Karpas-422 (cell line): Measurements from ENCODE around the gene KIF9. TPM values are rescaled to one million over a fixed set of nuclear protein-coding genes. Genes with fewer than 3 reads are reported as not detected.
"Not testable (repeated sequence)": the region's sequence is repeated elsewhere in the genome, so short reads cannot be mapped to it uniquely, and the experiment has no call there.

Experiments
- DNase-seq: peaks from one replicate; pipeline ENCODE4 v3.0.0-alpha.2; 2015
- H2AFZ ChIP-seq: fragments of 200-600 bp; sonication (generic); 2 replicates; pipeline ENCODE4 v1.6.1; 2014; ENCODE audit warnings: antibody characterized with exemption, low read length, mixed read lengths
- H3K27ac ChIP-seq: fragments of 200-600 bp; sonication (generic); 2 replicates; pipeline ENCODE4 v1.5.1; 2014; ENCODE audit warnings: mild to moderate bottlenecking, low read length, moderate library complexity
- H3K27me3 ChIP-seq: fragments of 200-600 bp; sonication (generic); 2 replicates; pipeline ENCODE4 v1.6.1; 2014; ENCODE audit warnings: low read length, mixed read lengths
- H3K36me3 ChIP-seq: fragments of 200-600 bp; sonication (generic); 2 replicates; pipeline ENCODE4 v1.6.1; 2014; ENCODE audit warnings: low read length, mixed read lengths; ENCODE audit not compliant: insufficient read depth
- H3K4me1 ChIP-seq: fragments of 200-600 bp; sonication (generic); 2 replicates; pipeline ENCODE4 v1.6.1; 2014; ENCODE audit warnings: mild to moderate bottlenecking, low read length, mixed read lengths
- H3K4me2 ChIP-seq: fragments of 200-600 bp; sonication (generic); 2 replicates; pipeline ENCODE4 v1.6.1; 2014; ENCODE audit warnings: low read length, low read depth, mild to moderate bottlenecking; ENCODE audit not compliant: poor library complexity, severe bottlenecking
- H3K4me3 ChIP-seq: fragments of 200-600 bp; sonication (generic); 2 replicates; pipeline ENCODE4 v1.5.1; 2014; ENCODE audit warnings: mild to moderate bottlenecking, antibody characterized with exemption, low read length, mixed read lengths
- H3K79me2 ChIP-seq: fragments of 200-600 bp; sonication (generic); 2 replicates; pipeline ENCODE4 v1.6.1; 2014; ENCODE audit warnings: mild to moderate bottlenecking, low read length, mixed read lengths
- H3K9ac ChIP-seq: fragments of 200-600 bp; sonication (generic); 2 replicates; pipeline ENCODE4 v1.6.0; 2014; ENCODE audit warnings: low read length
- H3K9me2 ChIP-seq: fragments of 200-600 bp; sonication (generic), shearing (Covaris generic); replicated peaks from 2 replicates; pipeline ENCODE4 v1.6.0; 2014; ENCODE audit warnings: mild to moderate bottlenecking, low read length, moderate library complexity; ENCODE audit not compliant: insufficient read depth
- H3K9me3 ChIP-seq: fragments of 300-700, 200-600 bp; sonication (generic); 2 replicates; pipeline ENCODE4 v1.6.1; 2014; ENCODE audit warnings: low read length, mixed read lengths
- H4K20me1 ChIP-seq: fragments of 200-600 bp; sonication (generic); 2 replicates; pipeline ENCODE4 v1.6.1; 2014; ENCODE audit warnings: mild to moderate bottlenecking, antibody characterized with exemption, low read length, low read depth; ENCODE audit not compliant: insufficient read depth
- total RNA-seq: library from RNA; depleted of rRNA; stranded (reverse); fragments of >200 nt; shearing (Covaris generic); gene quantifications from 2 replicates; pipeline ENCODE4 v1.2.3, GENCODE V29; 2014; ENCODE audit warnings: low replicate concordance

Gene KIF9
- total RNA-seq, 1 experiment from 2014 or later: 8.3 TPM

DNA sequence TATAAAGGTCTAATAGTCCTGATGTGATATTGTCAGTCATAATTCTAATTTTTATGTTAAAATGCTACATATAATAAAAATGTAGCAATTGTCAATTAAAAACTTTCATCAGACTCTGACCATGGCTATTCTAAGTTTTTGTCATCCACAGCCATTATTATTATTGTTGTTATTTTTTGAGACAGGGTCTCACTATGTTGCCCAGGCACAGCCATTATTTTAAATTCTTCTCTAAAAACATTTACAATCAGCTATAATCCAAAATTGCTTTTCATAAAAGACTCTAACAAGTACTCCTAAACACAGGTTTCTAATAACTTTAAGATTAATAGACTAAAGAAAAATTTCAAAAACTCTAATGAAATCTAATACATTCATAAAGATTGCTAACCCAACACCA, 77.7 kb downstream of the KIF9 start:
- no peaks in the 10 kb centered on the region for H4K20me1 ChIP-seq
- H3K27ac ChIP-seq: no peak overlapping the region
- H2AFZ ChIP-seq: no peak overlapping the region
- H3K9me2 ChIP-seq: no peaks in the 10 kb centered on the region
- no peaks in the 10 kb centered on the region for H3K9me3 ChIP-seq
- H3K4me2 ChIP-seq: no peak overlapping the region
- H3K36me3 ChIP-seq: no peaks in the 10 kb centered on the region
- no peak for DNase-seq
- no peaks in the 10 kb centered on the region for H3K27me3 ChIP-seq
- H3K79me2 ChIP-seq: no peaks in the 10 kb centered on the region
- no peak overlapping the region for H3K4me3 ChIP-seq
- no peak overlapping the region for H3K9ac ChIP-seq
- H3K4me1 ChIP-seq: peaks cover 15% of the 10 kb centered on the region

DNA sequence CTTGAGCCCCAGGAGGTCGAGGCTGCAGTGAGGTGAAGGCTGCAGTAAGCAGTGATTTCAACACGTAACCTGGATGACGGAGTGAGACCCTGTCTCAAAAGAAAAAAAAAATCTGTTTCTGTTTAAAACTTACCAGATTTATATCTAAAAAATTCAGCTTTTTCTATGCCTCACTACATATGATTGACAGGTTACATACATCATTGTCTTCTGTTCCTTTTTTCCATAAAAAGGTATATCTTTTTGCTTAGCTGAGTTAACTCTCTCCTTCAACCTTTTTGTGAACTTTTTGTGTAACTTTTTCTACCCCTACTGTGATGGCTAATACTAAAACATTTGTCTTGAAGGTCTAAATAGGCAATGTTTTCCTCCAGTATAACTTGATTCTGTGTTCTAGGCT, 80.1 kb downstream of the KIF9 start:
- Histone ChIP-seq H3K27ac (no peak overlapping the region), H2AFZ (no peak overlapping the region), H3K9ac (no peak overlapping the region), H3K4me2 (no peak overlapping the region), H3K9me2 (no peaks in the 10 kb centered on the region), H4K20me1 (no peaks in the 10 kb centered on the region), H3K9me3 (no peaks in the 10 kb centered on the region), H3K4me1 (peaks cover 15% of the 10 kb centered on the region), H3K27me3 (no peaks in the 10 kb centered on the region), H3K79me2 (no peaks in the 10 kb centered on the region), H3K4me3 (no peak overlapping the region), H3K36me3 (no peaks in the 10 kb centered on the region)
- DNase-seq: no peak

DNA sequence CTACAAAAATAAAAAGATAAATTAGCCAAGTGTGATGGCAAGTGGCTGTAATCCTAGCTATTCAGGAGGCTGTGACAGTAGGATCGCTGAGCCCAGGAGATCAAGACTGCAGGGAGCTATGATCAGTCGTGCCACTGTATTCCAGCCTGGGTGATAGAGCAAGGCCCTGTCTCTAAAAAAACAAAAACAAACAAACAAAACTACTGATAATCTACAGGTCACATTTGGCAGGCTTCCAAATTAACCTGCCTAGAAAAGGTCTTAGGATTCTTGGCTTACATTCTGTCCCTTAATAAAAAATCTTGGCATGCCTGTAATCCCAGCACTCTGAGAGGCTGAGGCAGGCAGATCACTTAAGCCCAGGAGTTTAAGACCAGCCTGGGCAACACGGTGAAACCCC, 85.3 kb downstream of the KIF9 start:
- H3K9ac ChIP-seq: no peak overlapping the region
- H3K79me2 ChIP-seq: no peaks in the 10 kb centered on the region

DNA sequence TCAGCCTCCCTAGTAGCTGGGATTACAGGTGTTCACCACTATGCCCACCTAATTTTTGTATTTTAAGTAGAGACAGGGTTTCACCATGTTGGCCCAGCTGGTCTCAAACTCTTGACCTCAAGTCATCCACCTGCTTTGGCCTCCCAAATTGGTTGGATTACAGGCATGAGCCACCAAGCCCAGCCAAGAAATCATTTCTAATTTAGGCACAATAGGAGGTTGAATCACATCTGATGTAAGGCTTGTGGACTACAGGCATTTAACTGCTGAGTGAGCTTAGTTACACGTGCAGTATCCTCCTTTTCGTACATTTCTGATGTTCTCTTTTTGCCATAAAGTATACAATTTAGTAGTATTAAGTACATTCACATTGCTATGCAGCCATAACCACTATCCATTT, 87.6 kb downstream of the KIF9 start:
- Histone ChIP-seq H3K9ac (no peak overlapping the region), H2AFZ (no peak overlapping the region), H4K20me1 (no peaks in the 10 kb centered on the region), H3K4me1 (peaks cover 9% of the 10 kb centered on the region), H3K79me2 (no peaks in the 10 kb centered on the region), H3K27ac (no peak overlapping the region), H3K4me2 (no peak overlapping the region), H3K36me3 (no peaks in the 10 kb centered on the region), H3K9me3 (no peaks in the 10 kb centered on the region), H3K4me3 (no peak overlapping the region), H3K27me3 (no peaks in the 10 kb centered on the region), H3K9me2 (no peaks in the 10 kb centered on the region)
- DNase-seq: no peak

More for the DNA sequence above, 85.3 kb downstream of the KIF9 start:
- no peaks in the 10 kb centered on the region for H3K36me3 ChIP-seq
- no peak overlapping the region for H3K27ac ChIP-seq
- H3K4me1 ChIP-seq: peaks cover 17% of the 10 kb centered on the region
- H3K4me3 ChIP-seq: no peak overlapping the region
- H2AFZ ChIP-seq: no peak overlapping the region
- H3K9me2 ChIP-seq: no peaks in the 10 kb centered on the region
- no peaks in the 10 kb centered on the region for H4K20me1 ChIP-seq
- DNase-seq: no peak
- no peaks in the 10 kb centered on the region for H3K9me3 ChIP-seq
- no peak overlapping the region for H3K4me2 ChIP-seq
- H3K27me3 ChIP-seq: no peaks in the 10 kb centered on the region

DNA sequence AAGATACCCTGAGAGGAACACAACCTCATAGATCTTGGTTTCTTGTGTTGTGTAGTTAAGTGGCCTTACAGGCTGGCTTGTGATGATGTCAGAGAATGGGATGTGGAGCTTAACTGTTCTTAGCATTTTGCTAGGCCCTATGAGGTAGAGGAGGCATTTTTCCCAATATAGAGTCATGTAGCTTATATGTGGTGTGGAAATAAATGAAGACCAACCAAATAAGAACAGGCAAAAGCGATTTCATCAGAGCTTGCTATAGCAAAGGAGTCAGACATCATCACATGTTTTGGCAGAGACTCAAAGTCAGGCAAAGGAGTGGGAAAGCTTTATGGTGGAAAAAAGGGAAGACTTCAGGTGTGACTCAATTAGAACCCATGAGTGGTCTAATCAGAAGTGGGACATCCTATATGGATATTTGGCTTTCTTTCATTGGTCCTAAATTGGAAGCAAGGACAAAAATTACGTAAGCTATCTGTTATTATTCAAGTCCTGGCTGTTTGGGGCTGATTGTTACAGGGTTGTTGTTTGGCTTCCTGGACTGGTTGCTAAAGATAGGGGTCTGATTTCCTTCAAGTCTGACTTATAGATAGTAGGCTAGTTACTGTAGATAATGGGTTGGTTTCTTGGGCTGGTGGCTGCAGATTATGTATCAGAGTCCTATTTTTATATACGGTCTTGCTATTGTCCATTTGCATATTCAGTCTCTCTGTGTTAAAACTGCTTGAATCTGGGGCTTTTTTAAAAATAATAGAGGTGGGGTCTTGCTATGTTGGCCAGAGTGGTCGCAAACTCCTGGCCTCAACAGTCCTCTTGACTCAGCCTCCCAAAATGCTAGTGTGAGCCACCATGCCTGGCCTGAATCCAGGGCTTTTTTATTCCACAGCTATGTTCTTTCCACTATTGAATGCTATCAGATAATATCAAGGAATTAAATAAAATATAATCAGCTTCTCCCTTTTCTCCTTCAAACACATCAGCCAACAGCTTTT, 88.4 kb downstream of the KIF9 start:
- Histone ChIP-seq H3K9ac (no peak overlapping the region), H4K20me1 (no peaks in the 10 kb centered on the region), H3K4me1 (peaks cover 9% of the 10 kb centered on the region), H3K4me2 (no peak overlapping the region), H2AFZ (no peak overlapping the region), H3K79me2 (no peaks in the 10 kb centered on the region), H3K4me3 (no peak overlapping the region), H3K27ac (no peak overlapping the region), H3K9me3 (no peaks in the 10 kb centered on the region), H3K9me2 (no peaks in the 10 kb centered on the region), H3K27me3 (no peaks in the 10 kb centered on the region), H3K36me3 (no peaks in the 10 kb centered on the region)
- no peak for DNase-seq

DNA sequence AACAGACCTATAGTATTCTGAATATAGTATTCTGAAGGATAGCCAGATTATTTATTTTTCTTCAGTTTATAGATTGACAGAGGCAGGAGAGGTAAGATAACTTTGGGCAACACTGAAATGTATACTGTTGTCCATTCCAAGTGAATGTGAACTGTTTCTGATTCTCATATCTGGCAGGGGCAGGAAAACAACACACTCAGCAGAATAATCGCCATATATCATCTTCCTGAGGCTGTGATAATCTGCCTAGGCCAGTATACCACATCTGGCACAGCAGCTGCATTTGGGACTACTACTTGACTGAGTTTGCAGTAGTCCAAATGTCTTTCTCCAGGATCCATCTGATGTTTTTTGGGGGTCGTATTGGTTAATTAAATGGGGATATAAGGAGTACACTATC, 96.3 kb downstream of the KIF9 start:
- Histone ChIP-seq H3K9me3 (no peaks in the 10 kb centered on the region), H3K27me3 (no peaks in the 10 kb centered on the region), H3K4me1 (no peaks in the 10 kb centered on the region), H3K9me2 (no peaks in the 10 kb centered on the region), H3K4me3 (no peak overlapping the region), H3K79me2 (no peaks in the 10 kb centered on the region), H3K27ac (no peak overlapping the region), H2AFZ (no peak overlapping the region), H3K4me2 (no peak overlapping the region), H3K9ac (no peak overlapping the region), H4K20me1 (no peaks in the 10 kb centered on the region), H3K36me3 (no peaks in the 10 kb centered on the region)
- no peak for DNase-seq

DNA sequence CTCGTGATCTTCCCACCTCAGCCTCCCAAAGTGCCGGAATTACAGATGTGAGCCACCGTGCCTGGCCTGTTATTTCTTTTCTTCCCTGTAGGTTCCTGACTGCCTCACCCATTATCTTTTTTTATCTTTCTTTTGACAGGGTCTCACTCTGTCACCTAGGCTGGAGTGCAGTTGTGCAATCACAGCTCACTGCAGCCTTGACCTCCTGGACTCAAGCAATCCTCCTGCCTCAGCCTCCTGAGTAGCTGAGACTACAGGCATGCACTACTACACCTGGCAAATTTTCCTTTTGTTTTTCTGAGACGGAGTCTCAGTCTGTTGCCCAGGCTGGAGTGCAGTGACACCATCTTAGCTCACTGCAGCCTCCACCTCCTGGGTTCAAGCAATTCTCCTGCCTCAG, 100.9 kb downstream of the KIF9 start:
- H3K27me3 ChIP-seq, H3K9me3 ChIP-seq, DNase-seq, H4K20me1 ChIP-seq, H3K4me3 ChIP-seq, H3K9ac ChIP-seq, H3K4me1 ChIP-seq, H3K9me2 ChIP-seq, H3K79me2 ChIP-seq, H2AFZ ChIP-seq, H3K36me3 ChIP-seq, H3K4me2 ChIP-seq, H3K27ac ChIP-seq: not testable (repeated sequence)

DNA sequence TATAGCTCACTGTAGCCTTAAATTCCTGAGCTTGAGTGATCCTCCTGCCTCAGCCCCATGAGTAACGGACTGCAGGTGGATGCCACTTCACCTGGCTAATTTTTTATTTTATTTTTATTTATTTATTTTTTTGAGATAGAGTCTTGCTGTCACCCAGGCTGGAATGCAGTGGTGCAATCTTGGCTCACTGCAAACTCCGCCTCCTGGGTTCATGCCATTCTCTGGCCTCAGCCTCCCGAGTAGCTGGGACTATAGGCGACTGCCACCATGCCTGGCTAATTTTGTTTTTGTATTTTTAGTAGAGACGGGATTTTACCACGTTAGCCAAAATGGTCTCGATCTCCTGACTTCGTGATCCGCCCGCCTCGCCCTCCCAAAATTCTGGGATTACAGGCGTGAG, 102.6 kb downstream of the KIF9 start:
- H3K9me2 ChIP-seq, H3K36me3 ChIP-seq, H4K20me1 ChIP-seq, H3K9ac ChIP-seq, H3K79me2 ChIP-seq, H3K27ac ChIP-seq, H3K9me3 ChIP-seq, H3K4me3 ChIP-seq, H3K4me2 ChIP-seq, H3K27me3 ChIP-seq, DNase-seq, H2AFZ ChIP-seq: not testable (repeated sequence)
- H3K4me1 ChIP-seq: peaks cover 25% of the 10 kb centered on the region
